Measurements from ENCODE around the gene DNAI1. TPM values are rescaled to one million over a fixed set of nuclear protein-coding genes. Genes with fewer than 3 reads are reported as not detected.
A peak's percentile ranks its signal among the peaks of the same experiment; 100 is the strongest.

DNAI1 gene
- total RNA-seq, 2 donors from 2014 or later = 2.5 to 4.1 TPM

GRCh38 chr9:34518110-34518616 is 59.6 kb downstream of the DNAI1 start:
- H3K36me3 Mint-ChIP-seq (ENCODE audit: low read depth) = no peaks in the 10 kb centered on the region
- Histone ChIP-seq H3K36me3 (ENCODE audit: control insufficient read depth, insufficient read depth, low read length) (no peaks in the 10 kb centered on the region), H3K4me3 (ENCODE audit: low read length) (no peak overlapping the region), H3K27me3 (ENCODE audit: control insufficient read depth, insufficient read depth, low read length, poor library complexity, severe bottlenecking) (peaks cover 24% of the 10 kb centered on the region), H3K4me1 (ENCODE audit: control insufficient read depth, insufficient read depth, low read length) (peaks cover 5% of the 10 kb centered on the region), H3K27ac (ENCODE audit: low read depth, low read length) (no peak overlapping the region), H3K9ac (ENCODE audit: extremely low read depth, low read length, poor library complexity, severe bottlenecking) (no peak overlapping the region), H3K9me3 (ENCODE audit: control insufficient read depth, low read length) (no peaks in the 10 kb centered on the region)
- H3K4me3 Mint-ChIP-seq = no peak overlapping the region
- H3K4me1 Mint-ChIP-seq = peaks cover 13% of the 10 kb centered on the region
- WGBS, 2 experiments (ENCODE audit: insufficient coverage in 1 of 2, insufficient read length in 1 of 2) = 89 to 97% methylated on average over 5 to 6 of the region's 6 CpGs
- no peak overlapping the region for H3K27ac Mint-ChIP-seq
- no peak for DNase-seq
- no peaks in the 10 kb centered on the region for H3K9me3 Mint-ChIP-seq
- H3K27me3 Mint-ChIP-seq (ENCODE audit: insufficient read depth) = peaks cover 19% of the 10 kb centered on the region
- no peak for TF ChIP-seq CTCF (conservative IDR thresholded peaks at IDR 0.05)

GRCh38 chr9:34518896-34519295 is 60.3 kb downstream of the DNAI1 start:
- 92% methylated on average over 2 of the region's 2 CpGs; no CpG with 5 or more reads in 1 of the 2 experiments for WGBS, 2 experiments (ENCODE audit: insufficient coverage in 1 of 2, insufficient read length in 1 of 2)
- Mint-ChIP-seq H3K36me3 (ENCODE audit: low read depth) (no peaks in the 10 kb centered on the region), H3K27ac (no peak overlapping the region), H3K9me3 (no peaks in the 10 kb centered on the region), H3K4me3 (no peak overlapping the region), H3K4me1 (peaks cover 6% of the 10 kb centered on the region), H3K27me3 (ENCODE audit: insufficient read depth) (peaks cover 23% of the 10 kb centered on the region)
- H3K27me3 ChIP-seq (ENCODE audit: control insufficient read depth, insufficient read depth, low read length, poor library complexity, severe bottlenecking) = peaks cover 28% of the 10 kb centered on the region
- no peaks in the 10 kb centered on the region for H3K36me3 ChIP-seq (ENCODE audit: control insufficient read depth, insufficient read depth, low read length)
- H3K9me3 ChIP-seq (ENCODE audit: control insufficient read depth, low read length) = no peaks in the 10 kb centered on the region
- no peak overlapping the region for H3K27ac ChIP-seq (ENCODE audit: low read depth, low read length)
- H3K4me1 ChIP-seq (ENCODE audit: control insufficient read depth, insufficient read depth, low read length) = no peaks in the 10 kb centered on the region
- TF ChIP-seq CTCF (conservative IDR thresholded peaks at IDR 0.05) = no peak
- no peak overlapping the region for H3K9ac ChIP-seq (ENCODE audit: extremely low read depth, low read length, poor library complexity, severe bottlenecking)
- DNase-seq = no peak
- H3K4me3 ChIP-seq (ENCODE audit: low read length) = no peak overlapping the region

GRCh38 chr9:34519321-34520020 is 60.9 kb downstream of the DNAI1 start:
- WGBS, 2 experiments (ENCODE audit: insufficient coverage in 1 of 2, insufficient read length in 1 of 2) = 90 to 91% methylated on average over 2 of the region's 2 CpGs
- H3K9me3 ChIP-seq (ENCODE audit: control insufficient read depth, low read length) = no peaks in the 10 kb centered on the region
- peaks cover 6% of the 10 kb centered on the region for H3K4me1 Mint-ChIP-seq
- H3K4me1 ChIP-seq (ENCODE audit: control insufficient read depth, insufficient read depth, low read length) = no peaks in the 10 kb centered on the region
- H3K36me3 ChIP-seq (ENCODE audit: control insufficient read depth, insufficient read depth, low read length) = no peaks in the 10 kb centered on the region
- no peaks in the 10 kb centered on the region for H3K36me3 Mint-ChIP-seq (ENCODE audit: low read depth)
- no peak overlapping the region for H3K4me3 ChIP-seq (ENCODE audit: low read length)
- H3K4me3 Mint-ChIP-seq = no peak overlapping the region
- TF ChIP-seq CTCF (conservative IDR thresholded peaks at IDR 0.05) = peak; percentile 46
- H3K27ac ChIP-seq (ENCODE audit: low read depth, low read length) = no peak overlapping the region
- peaks cover 25% of the 10 kb centered on the region for H3K27me3 Mint-ChIP-seq (ENCODE audit: insufficient read depth)
- no peak for DNase-seq
- H3K27me3 ChIP-seq (ENCODE audit: control insufficient read depth, insufficient read depth, low read length, poor library complexity, severe bottlenecking) = peaks cover 34% of the 10 kb centered on the region
- no peaks in the 10 kb centered on the region for H3K9me3 Mint-ChIP-seq
- no peak overlapping the region for H3K27ac Mint-ChIP-seq
- H3K9ac ChIP-seq (ENCODE audit: extremely low read depth, low read length, poor library complexity, severe bottlenecking) = no peak overlapping the region

All from endodermal cell (in vitro differentiated cells).